CD4-positive, alpha-beta T cell (primary cell): ENCODE measurements around the gene FBF1. TPM values are rescaled to one million over a fixed set of nuclear protein-coding genes. Genes with fewer than 3 reads are reported as not detected.

Experiments
- ATAC-seq: fragments of 200-7000 bp; cut with Tn5 transposase; one replicate; pipeline ENCODE4 v1.10.0; 2022; ENCODE audit warnings: mild to moderate bottlenecking; ENCODE audit not compliant: poor library complexity
- CTCF ChIA-PET: fragments of 350-600 bp; sonication (Branson Sonifier 250); formaldehyde crosslinking; loops from one replicate; lab custom pipeline; 2021; ENCODE audit warnings: antibody characterized with exemption, inconsistent platforms; lab: Charles Lee
- POLR2A ChIA-PET: fragments of 350-600 bp; sonication (Branson Sonifier 250); formaldehyde crosslinking; loops from one replicate; lab custom pipeline; 2021; ENCODE audit warnings: antibody characterized with exemption, inconsistent platforms; lab: Charles Lee
- DNase-seq, 14 experiments: peaks; one replicate each; pipeline ENCODE4 v3.0.0-alpha.2; 2013 to 2020; ENCODE audit warnings: mixed read lengths in 2 of 14
- H3K27ac ChIP-seq, 2 donors: one replicate each; pipeline versions ENCODE4 v1.5.1 to v1.7.0; 2013; ENCODE audit warnings: low read length in 2 of 2, low read depth in 1 of 2, mild to moderate bottlenecking in 1 of 2
- H3K27me3 ChIP-seq, 2 experiments: 1 replicate in 1 of 2; 2 replicates in 1 of 2; pipeline versions ENCODE4 v1.6.1 to v1.7.0; 2013; ENCODE audit warnings: low read length in 2 of 2, control low read depth in 1 of 2, mild to moderate bottlenecking in 1 of 2, moderate library complexity in 1 of 2; ENCODE audit not compliant: insufficient read depth in 2 of 2, control insufficient read depth in 1 of 2
- H3K36me3 ChIP-seq: one replicate; pipeline ENCODE4 v1.6.1; 2013; ENCODE audit warnings: low read length, control low read depth; ENCODE audit not compliant: insufficient read depth
- H3K4me1 ChIP-seq: one replicate; pipeline ENCODE4 v1.6.1; 2013; ENCODE audit warnings: low read length, control low read depth; ENCODE audit not compliant: insufficient read depth
- H3K4me3 ChIP-seq: one replicate; pipeline ENCODE4 v1.5.1; 2013; ENCODE audit warnings: mild to moderate bottlenecking, low read length, moderate library complexity
- H3K9me3 ChIP-seq, 2 experiments: 1 replicate in 1 of 2; 2 replicates in 1 of 2; pipeline versions ENCODE4 v1.6.1 to v1.7.0; 2013; ENCODE audit warnings: low read length in 2 of 2, mild to moderate bottlenecking in 2 of 2, control low read depth in 1 of 2, moderate library complexity in 1 of 2; ENCODE audit not compliant: control insufficient read depth in 1 of 2, insufficient read depth in 1 of 2
- H3K27ac Mint-ChIP-seq: one replicate; pipeline ENCODE4 v1.8.0; 2020; ENCODE audit warnings: mixed read lengths
- H3K27me3 Mint-ChIP-seq: one replicate; pipeline ENCODE4 v1.8.0; 2021; ENCODE audit warnings: mixed read lengths
- H3K36me3 Mint-ChIP-seq: one replicate; pipeline ENCODE4 v1.8.0; 2021; ENCODE audit warnings: low read depth, mixed read lengths
- H3K4me1 Mint-ChIP-seq: one replicate; pipeline ENCODE4 v1.8.0; 2021; ENCODE audit warnings: low read depth, mixed read lengths
- H3K4me3 Mint-ChIP-seq: one replicate; pipeline ENCODE4 v1.8.0; 2020; ENCODE audit warnings: mild to moderate bottlenecking, mixed read lengths
- H3K9me3 Mint-ChIP-seq: one replicate; pipeline ENCODE4 v1.8.0; 2020; ENCODE audit warnings: mixed read lengths
- intact Hi-C, 2 experiments: fragments of 100-400 bp; cut with DNase I in 1 of 2; cut with micrococcal nuclease in 1 of 2; formaldehyde crosslinking; loops; one replicate each; pipeline versions ENCODE4 v1.15.1 to v1.9.0; 2023 to 2025; cut with DNase I, micrococcal nuclease
- total RNA-seq, 174 experiments: library from RNA in 2 of 174; stranded (reverse) in 2 of 174; gene quantifications; one replicate each; pipeline ENCODE4 v1.2.3 and lab custom pipeline; 2021 to 2026
- TF ChIP-seq, protein P1 (sequence below): fragments of 200-600 bp; IDR thresholded peaks from one replicate; pipeline ENCODE4 v1.8.0; 2022; ENCODE audit warnings: antibody characterized with exemption, mild to moderate bottlenecking

Gene FBF1
- total RNA-seq, 2 experiments from 2014 or later = 21.2 to 23.9 TPM

DNA sequence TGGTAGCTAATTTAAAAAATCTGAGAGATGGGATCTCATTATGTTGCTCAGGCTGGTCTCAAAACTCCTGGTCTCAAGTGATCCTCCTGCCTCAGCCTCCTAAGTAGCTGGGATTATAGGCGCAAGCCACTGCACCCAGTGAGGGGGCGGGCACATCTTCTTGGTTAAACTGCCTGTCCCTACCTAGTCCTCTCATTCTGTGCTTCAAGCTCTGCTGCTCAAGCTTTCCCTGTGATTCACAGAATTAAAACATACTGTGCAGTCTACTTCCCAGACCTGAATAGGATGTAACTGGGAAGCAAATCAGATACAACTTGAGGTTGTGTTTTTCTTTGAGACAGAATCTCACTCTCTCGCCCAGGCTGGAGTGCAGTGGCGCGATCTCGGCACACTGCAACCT is 38.4 kb downstream of the FBF1 start:
- TF ChIP-seq, protein P1, sequence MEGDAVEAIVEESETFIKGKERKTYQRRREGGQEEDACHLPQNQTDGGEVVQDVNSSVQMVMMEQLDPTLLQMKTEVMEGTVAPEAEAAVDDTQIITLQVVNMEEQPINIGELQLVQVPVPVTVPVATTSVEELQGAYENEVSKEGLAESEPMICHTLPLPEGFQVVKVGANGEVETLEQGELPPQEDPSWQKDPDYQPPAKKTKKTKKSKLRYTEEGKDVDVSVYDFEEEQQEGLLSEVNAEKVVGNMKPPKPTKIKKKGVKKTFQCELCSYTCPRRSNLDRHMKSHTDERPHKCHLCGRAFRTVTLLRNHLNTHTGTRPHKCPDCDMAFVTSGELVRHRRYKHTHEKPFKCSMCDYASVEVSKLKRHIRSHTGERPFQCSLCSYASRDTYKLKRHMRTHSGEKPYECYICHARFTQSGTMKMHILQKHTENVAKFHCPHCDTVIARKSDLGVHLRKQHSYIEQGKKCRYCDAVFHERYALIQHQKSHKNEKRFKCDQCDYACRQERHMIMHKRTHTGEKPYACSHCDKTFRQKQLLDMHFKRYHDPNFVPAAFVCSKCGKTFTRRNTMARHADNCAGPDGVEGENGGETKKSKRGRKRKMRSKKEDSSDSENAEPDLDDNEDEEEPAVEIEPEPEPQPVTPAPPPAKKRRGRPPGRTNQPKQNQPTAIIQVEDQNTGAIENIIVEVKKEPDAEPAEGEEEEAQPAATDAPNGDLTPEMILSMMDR = no peak
- DNase-seq = no peak
- intact Hi-C loops = loop anchor here (5.0 to 10.0 kb wide), 3 partner anchors 140 to 392 kb away; partner anchors contain the start of genes RECQL5 (in 1 of the 2) and SAP30BP (in 1 of the 2)
- POLR2A ChIA-PET = interaction anchor here (0.7 to 4.5 kb wide), 2 partner anchors 47 to 118 kb away, joined by 3 to 44 read pairs; partner anchors contain the start of gene WBP2
- peaks cover 4% of the 10 kb centered on the region for H3K4me1 Mint-ChIP-seq
- no peaks in the 10 kb centered on the region for H3K27me3 ChIP-seq
- no peak for ATAC-seq
- no peak overlapping the region for H3K27ac Mint-ChIP-seq
- CTCF ChIA-PET = interaction anchor here (0.9 kb wide), 1 partner anchor 47 kb away, joined by 3 read pairs; the partner anchor contains the start of gene WBP2
- peaks cover 48% of the 10 kb centered on the region for H3K36me3 ChIP-seq
- H3K9me3 Mint-ChIP-seq = no peaks in the 10 kb centered on the region
- H3K36me3 Mint-ChIP-seq = peaks cover 48% of the 10 kb centered on the region
- H3K4me1 ChIP-seq = peaks cover 27% of the 10 kb centered on the region
- no peaks in the 10 kb centered on the region for H3K27me3 Mint-ChIP-seq
- H3K4me3 Mint-ChIP-seq = peak overlapping the region; percentile 38
- no peak overlapping the region for H3K27ac ChIP-seq
- no peaks in the 10 kb centered on the region for H3K9me3 ChIP-seq
- H3K4me3 ChIP-seq = no peak overlapping the region

DNA sequence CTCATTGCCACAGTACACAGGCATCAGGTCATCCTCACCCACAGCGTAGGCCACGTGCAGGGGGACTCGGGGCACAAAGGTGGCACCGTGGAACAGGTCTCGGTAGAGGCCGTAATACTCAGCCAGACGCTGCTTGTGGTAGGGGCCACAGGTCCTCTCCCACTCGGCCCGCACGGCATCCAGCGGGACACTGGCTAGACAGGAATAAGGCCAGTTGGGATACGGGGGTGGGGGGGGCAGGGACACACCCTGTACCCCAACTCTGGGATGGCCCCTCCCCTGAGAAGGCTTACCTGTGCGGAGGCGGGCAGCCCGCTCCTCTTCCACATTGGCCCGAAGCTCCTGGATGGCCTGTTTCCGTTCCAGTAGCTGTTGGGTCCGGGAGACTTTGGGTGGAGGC is 39.1 kb downstream of the FBF1 start:
- Mint-ChIP-seq H3K36me3 (peaks cover 48% of the 10 kb centered on the region), H3K4me3 (no peak overlapping the region), H3K4me1 (peaks cover 5% of the 10 kb centered on the region), H3K27ac (no peak overlapping the region), H3K27me3 (no peaks in the 10 kb centered on the region), H3K9me3 (no peaks in the 10 kb centered on the region)
- H3K27ac ChIP-seq = no peak overlapping the region
- TF ChIP-seq, protein P1 = no peak
- intact Hi-C loops = loop anchor here (5.0 to 10.0 kb wide), 3 partner anchors 139 to 393 kb away; partner anchors contain the start of genes RECQL5 (in 1 of the 2) and SAP30BP (in 1 of the 2)
- no peak overlapping the region for H3K4me3 ChIP-seq
- peaks cover 48% of the 10 kb centered on the region for H3K36me3 ChIP-seq
- DNase-seq (no peak), ATAC-seq (no peak)
- H3K27me3 ChIP-seq = no peaks in the 10 kb centered on the region
- ChIA-PET CTCF (interaction anchor here (0.9 kb wide), 1 partner anchor 47 kb away, joined by 3 read pairs; the partner anchor contains the start of gene WBP2), POLR2A (interaction anchor here (4.5 kb wide), 1 partner anchor 46 kb away, joined by 44 read pairs; the partner anchor contains the start of gene WBP2)
- H3K4me1 ChIP-seq = peaks cover 32% of the 10 kb centered on the region
- no peaks in the 10 kb centered on the region for H3K9me3 ChIP-seq

DNA sequence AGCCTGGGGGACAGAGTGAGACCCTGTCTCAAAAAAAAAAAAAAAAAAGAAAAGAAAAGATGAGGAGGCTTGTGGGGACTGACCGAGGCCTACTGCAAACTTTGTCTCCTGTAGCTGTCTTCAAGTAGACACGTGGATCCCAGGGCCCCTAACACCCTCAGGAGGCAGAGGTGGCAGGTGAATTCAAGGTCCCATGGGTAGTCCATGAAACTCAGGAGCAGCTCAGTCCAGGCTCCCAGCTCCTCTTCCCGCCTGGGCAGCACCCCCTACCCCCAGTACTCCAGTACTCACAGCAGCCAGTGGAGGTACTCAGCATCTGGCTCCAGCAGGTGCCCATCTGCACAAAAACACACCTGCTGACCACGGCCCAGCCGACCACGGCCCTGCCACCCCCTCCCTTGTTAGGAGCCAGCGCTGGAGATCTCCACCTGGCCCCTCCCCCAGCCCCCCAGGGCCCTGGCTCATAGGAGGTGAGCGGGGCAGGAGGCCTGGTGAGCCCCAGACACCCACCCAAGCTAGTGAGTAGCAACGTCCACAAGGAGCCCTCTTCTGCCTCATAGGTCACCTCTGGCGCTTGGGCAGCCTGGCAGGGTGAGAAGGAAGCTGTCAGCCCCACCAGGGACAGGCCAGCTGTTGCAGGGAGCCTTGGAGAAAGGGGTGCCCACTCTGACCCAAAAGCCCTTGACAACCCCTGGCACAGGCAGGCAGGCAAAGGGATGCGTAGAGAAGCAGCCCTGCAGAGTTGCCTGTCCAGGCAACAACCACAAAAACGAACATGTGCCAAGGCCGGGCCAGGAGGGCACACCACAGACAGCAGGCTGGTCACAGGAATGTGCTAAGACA is 39.9 kb downstream of the FBF1 start:
- H3K27ac ChIP-seq = no peak overlapping the region
- Mint-ChIP-seq H3K36me3 (peaks cover 48% of the 10 kb centered on the region), H3K27me3 (no peaks in the 10 kb centered on the region), H3K4me3 (no peak overlapping the region), H3K9me3 (no peaks in the 10 kb centered on the region), H3K4me1 (peaks cover 6% of the 10 kb centered on the region), H3K27ac (peak overlapping the region; percentile 30)
- CTCF ChIA-PET = interaction anchor here (2.5 kb wide), 1 partner anchor 23 kb away, joined by 6 read pairs; the partner anchor contains the start of gene TRIM47
- POLR2A ChIA-PET = interaction anchor here (2.5 kb wide), 1 partner anchor 45 kb away, joined by 13 read pairs; the partner anchor contains the start of gene WBP2
- intact Hi-C loops = loop anchor here (5.0 to 10.0 kb wide), 3 partner anchors 139 to 394 kb away; partner anchors contain the start of genes RECQL5 (in 1 of the 2) and SAP30BP (in 1 of the 2)
- H3K4me3 ChIP-seq = no peak overlapping the region
- no peak for ATAC-seq
- H3K36me3 ChIP-seq = peaks cover 48% of the 10 kb centered on the region
- no peaks in the 10 kb centered on the region for H3K9me3 ChIP-seq
- TF ChIP-seq, protein P1 = no peak
- no peak for DNase-seq
- H3K4me1 ChIP-seq = peaks cover 27% of the 10 kb centered on the region
- no peaks in the 10 kb centered on the region for H3K27me3 ChIP-seq
